ENCODE results near the gene CIDEC. TPM values are rescaled to one million over a fixed set of nuclear protein-coding genes. Genes with fewer than 3 reads are reported as not detected.

CIDEC gene
- total and polyA plus RNA-seq, 8 donors = 0.18 to 0.68 (median 0.27) TPM; not detected in 4

- peak overlapping the region in 1 of 2 donors; percentile 42 for H3K4me3 ChIP-seq
- TF ChIP-seq CTCF (IDR thresholded peaks at IDR 0.05) = no peak
- intact Hi-C loops (cut with DNase I) = no loop called here
Measured at GRCh38 chr3:9863058-9863772, 16.8 kb downstream of the CIDEC start.

GRCh38 chr3:9862391-9863057, 17.5 kb downstream of the CIDEC start:
- DNase-seq (peak in 3 of 4 donors; percentile 22 to 91 (median 69)), ATAC-seq (peak; percentile 69)
- no peaks in the 10 kb centered on the region for H3K9me3 ChIP-seq
- intact Hi-C loops (cut with DNase I) = no loop called here
- no peaks in the 10 kb centered on the region for H3K27me3 ChIP-seq
- H3K4me1 ChIP-seq = peaks cover 20 to 29% of the 10 kb centered on the region in 2 donors
- H3K27ac ChIP-seq = no peak overlapping the region
- TF ChIP-seq CTCF (IDR thresholded peaks at IDR 0.05) = peak; percentile 15 to 25
- peak overlapping the region; percentile 22 to 42 for H3K4me3 ChIP-seq
- H3K36me3 ChIP-seq = no peaks in the 10 kb centered on the region

More at GRCh38 chr3:9863058-9863772, 16.8 kb downstream of the CIDEC start:
- H3K9me3 ChIP-seq = no peaks in the 10 kb centered on the region
- H3K27me3 ChIP-seq = no peaks in the 10 kb centered on the region
- H3K27ac ChIP-seq = no peak overlapping the region
- peaks cover 20 to 29% of the 10 kb centered on the region in 2 donors for H3K4me1 ChIP-seq
- H3K36me3 ChIP-seq = no peaks in the 10 kb centered on the region
- DNase-seq (no peak), ATAC-seq (no peak)

GRCh38 chr3:9861626-9862130, 18.4 kb downstream of the CIDEC start:
- Histone ChIP-seq H3K4me3 (no peak overlapping the region), H3K9me3 (no peaks in the 10 kb centered on the region), H3K36me3 (no peaks in the 10 kb centered on the region), H3K4me1 (peaks cover 17 to 29% of the 10 kb centered on the region in 2 donors), H3K27me3 (no peaks in the 10 kb centered on the region), H3K27ac (no peak overlapping the region)
- intact Hi-C loops (cut with DNase I) = no loop called here
- DNase-seq = no peak
- TF ChIP-seq CTCF (IDR thresholded peaks at IDR 0.05) = no peak
- ATAC-seq = no peak

- Histone ChIP-seq H3K4me1 (peaks cover 14 to 29% of the 10 kb centered on the region in 2 donors), H3K27ac (no peak overlapping the region), H3K9me3 (no peaks in the 10 kb centered on the region), H3K27me3 (no peaks in the 10 kb centered on the region), H3K36me3 (no peaks in the 10 kb centered on the region), H3K4me3 (no peak overlapping the region)
- intact Hi-C loops (cut with DNase I) = no loop called here
- no peak for TF ChIP-seq CTCF (IDR thresholded peaks at IDR 0.05)
- DNase-seq = no peak
- ATAC-seq = no peak
Measured at GRCh38 chr3:9861201-9861600, 18.9 kb downstream of the CIDEC start.

- DNase-seq (no peak), ATAC-seq (no peak)
- Histone ChIP-seq H3K36me3 (no peaks in the 10 kb centered on the region), H3K27me3 (no peaks in the 10 kb centered on the region), H3K9me3 (no peaks in the 10 kb centered on the region), H3K27ac (no peak overlapping the region), H3K4me3 (no peak overlapping the region), H3K4me1 (peaks cover 10 to 24% of the 10 kb centered on the region in 2 donors)
- TF ChIP-seq CTCF (IDR thresholded peaks at IDR 0.05) = no peak
- intact Hi-C loops (cut with DNase I) = no loop called here
Measured at GRCh38 chr3:9859530-9860025, 20.5 kb downstream of the CIDEC start.
